HEK293 (cell line): ENCODE measurements around the gene ZNF543.

ENCODE experiments used
- CTCF ChIA-PET: fragments of 350-600 bp; formaldehyde crosslinking; extraction: SDS; loops from one replicate; lab custom pipeline; 2021; ENCODE audit warnings: antibody characterized with exemption; lab: Yijun Ruan, JAX
- POLR2A ChIA-PET: fragments of 300-600 bp; formaldehyde crosslinking; extraction: SDS; loops from one replicate; lab custom pipeline; 2020; ENCODE audit warnings: antibody characterized with exemption, inconsistent platforms; lab: Yijun Ruan, JAX
- H3K27ac ChIP-seq: fragments of 200-500 bp; sonication (Bioruptor generic); 2 replicates; pipeline ENCODE4 v1.5.1; 2014; ENCODE audit warnings: low read depth, low read length, control low read depth, inconsistent platforms; ENCODE audit errors: extremely low read depth
- H3K36me3 ChIP-seq, 2 experiments: fragments of 200-500 bp in 1 of 2; sonication (Bioruptor generic) in 1 of 2; 1 replicate in 1 of 2; 2 replicates in 1 of 2; pipeline ENCODE4 v1.5.1; 2014 to 2017; ENCODE audit warnings: inconsistent platforms in 2 of 2, low read length in 2 of 2; ENCODE audit not compliant: control insufficient read depth in 2 of 2, insufficient read depth in 1 of 2
- H3K4me1 ChIP-seq: fragments of 200-500 bp; sonication (Bioruptor generic); 2 replicates; pipeline ENCODE4 v1.5.1; 2014; ENCODE audit warnings: mild to moderate bottlenecking, low read length, inconsistent platforms; ENCODE audit not compliant: control insufficient read depth, insufficient read depth
- H3K4me3 ChIP-seq: 2 replicates; pipeline ENCODE4 v1.5.1; 2011; ENCODE audit warnings: low read depth, mild to moderate bottlenecking, control low read depth, low read length, moderate library complexity
- H3K9me3 ChIP-seq: fragments of 200-500 bp; sonication (Bioruptor generic); 2 replicates; pipeline ENCODE4 v1.5.1; 2014; ENCODE audit warnings: low read depth, low read length, inconsistent platforms; ENCODE audit not compliant: control insufficient read depth, insufficient read depth
- EGR2 ChIP-seq: fragments of 450-650 bp; formaldehyde crosslinking; IDR thresholded peaks from 2 replicates; pipeline ENCODE4 v1.5.1; 2016; ENCODE audit warnings: low read depth, missing biosample characterization, missing genetic modification characterization
- GLIS2 ChIP-seq: fragments of 450-650 bp; formaldehyde crosslinking; IDR thresholded peaks from 2 replicates; pipeline ENCODE4 v1.5.1; 2016; ENCODE audit warnings: missing biosample characterization, missing genetic modification characterization
- OSR2 ChIP-seq: fragments of 450-650 bp; formaldehyde crosslinking; IDR thresholded peaks from 2 replicates; pipeline ENCODE4 v1.5.1; 2016; ENCODE audit warnings: missing biosample characterization, missing genetic modification characterization
- PATZ1 ChIP-seq: fragments of 450-650 bp; formaldehyde crosslinking; IDR thresholded peaks from 2 replicates; pipeline ENCODE4 v1.5.1; 2016; ENCODE audit warnings: missing biosample characterization, missing genetic modification characterization
- PRDM6 ChIP-seq: fragments of 450-650 bp; formaldehyde crosslinking; IDR thresholded peaks from 2 replicates; pipeline ENCODE4 v1.5.1; 2017; ENCODE audit warnings: missing biosample characterization, missing genetic modification characterization
- SCRT2 ChIP-seq: fragments of 450-650 bp; formaldehyde crosslinking; IDR thresholded peaks from 2 replicates; pipeline ENCODE4 v1.5.1; 2016; ENCODE audit warnings: missing biosample characterization, missing genetic modification characterization
- SETDB1 ChIP-seq: IDR thresholded peaks from one replicate; pipeline ENCODE4 v1.6.1; 2017; ENCODE audit warnings: mild to moderate bottlenecking, low read length, moderate library complexity, mixed read lengths; ENCODE audit not compliant: insufficient read length
- ZBTB11 ChIP-seq: fragments of 450-650 bp; formaldehyde crosslinking; conservative IDR thresholded peaks from 2 replicates; pipeline ENCODE4 v1.5.1; 2016; ENCODE audit warnings: low read depth, missing biosample characterization, missing genetic modification characterization
- ZBTB48 ChIP-seq: fragments of 450-650 bp; formaldehyde crosslinking; IDR thresholded peaks from 2 replicates; pipeline ENCODE4 v1.5.1; 2016; ENCODE audit warnings: missing biosample characterization, missing genetic modification characterization
- ZNF133 ChIP-seq: fragments of 450-650 bp; formaldehyde crosslinking; IDR thresholded peaks from 2 replicates; pipeline ENCODE4 v1.5.1; 2016; ENCODE audit warnings: missing biosample characterization, missing genetic modification characterization
- ZNF19 ChIP-seq: fragments of 450-650 bp; formaldehyde crosslinking; IDR thresholded peaks from 2 replicates; pipeline ENCODE4; 2016; ENCODE audit warnings: missing biosample characterization, missing genetic modification characterization, low read depth
- ZNF214 ChIP-seq: fragments of 450-650 bp; formaldehyde crosslinking; IDR thresholded peaks from 2 replicates; pipeline ENCODE4 v1.5.1; 2017; ENCODE audit warnings: missing biosample characterization, mild to moderate bottlenecking, missing genetic modification characterization, borderline replicate concordance
- ZNF221 ChIP-seq: fragments of 450-650 bp; formaldehyde crosslinking; IDR thresholded peaks from 2 replicates; pipeline ENCODE4 v1.5.1; 2017; ENCODE audit warnings: missing biosample characterization, missing genetic modification characterization, borderline replicate concordance
- ZNF23 ChIP-seq: fragments of 450-650 bp; formaldehyde crosslinking; IDR thresholded peaks from 2 replicates; pipeline ENCODE4 v1.5.1; 2016; ENCODE audit warnings: missing biosample characterization, missing genetic modification characterization, borderline replicate concordance
- ZNF324 ChIP-seq: fragments of 450-650 bp; formaldehyde crosslinking; IDR thresholded peaks from 2 replicates; pipeline ENCODE4 v1.5.1; 2016; ENCODE audit warnings: missing biosample characterization, missing genetic modification characterization
- ZNF423 ChIP-seq: fragments of 450-650 bp; formaldehyde crosslinking; IDR thresholded peaks from 2 replicates; pipeline ENCODE4 v1.5.1; 2016; ENCODE audit warnings: missing biosample characterization, missing genetic modification characterization
- ZNF433 ChIP-seq: fragments of 450-650 bp; formaldehyde crosslinking; IDR thresholded peaks from 2 replicates; pipeline ENCODE4 v1.5.1; 2016; ENCODE audit warnings: missing biosample characterization, missing genetic modification characterization, low read depth
- ZNF521 ChIP-seq: fragments of 450-650 bp; formaldehyde crosslinking; IDR thresholded peaks from 2 replicates; pipeline ENCODE4 v1.5.1; 2017; ENCODE audit warnings: missing biosample characterization, mild to moderate bottlenecking, missing genetic modification characterization
- ZNF549 ChIP-seq: fragments of 450-650 bp; IDR thresholded peaks from 2 replicates; pipeline ENCODE4 v1.5.1; 2018; ENCODE audit warnings: missing biosample characterization, missing genetic modification characterization, mild to moderate bottlenecking, inconsistent platforms, moderate library complexity
- ZNF571 ChIP-seq: fragments of 450-650 bp; formaldehyde crosslinking; IDR thresholded peaks from 2 replicates; pipeline ENCODE4 v1.5.0; 2017; ENCODE audit warnings: missing biosample characterization, missing genetic modification characterization
- ZNF610 ChIP-seq: fragments of 450-650 bp; formaldehyde crosslinking; IDR thresholded peaks from 2 replicates; pipeline ENCODE4 v1.5.1; 2016; ENCODE audit warnings: missing biosample characterization, missing genetic modification characterization, borderline replicate concordance
- ZNF768 ChIP-seq: fragments of 450-650 bp; formaldehyde crosslinking; IDR thresholded peaks from 2 replicates; pipeline ENCODE4 v1.5.1; 2018; ENCODE audit warnings: missing biosample characterization, mild to moderate bottlenecking, missing genetic modification characterization
- ZNF777 ChIP-seq: fragments of 450-650 bp; formaldehyde crosslinking; IDR thresholded peaks from 2 replicates; pipeline ENCODE4 v1.5.1; 2017; ENCODE audit warnings: missing biosample characterization, missing genetic modification characterization, borderline replicate concordance

The ZNF543 gene

GRCh38 chr19:57357406-57357805, 37.1 kb downstream of the ZNF543 start:
- Histone ChIP-seq H3K4me3 (no peak overlapping the region), H3K36me3 (peaks cover 43 to 66% of the 10 kb centered on the region in 2 experiments), H3K4me1 (peaks cover 3% of the 10 kb centered on the region; the same call in 1 of the 2 replicates), H3K9me3 (no peaks in the 10 kb centered on the region), H3K27ac (no peak overlapping the region)
- TF ChIP-seq SETDB1 (peak; percentile 15), GLIS2 (tag by site-specific recombination) (no peak)
- ChIA-PET CTCF (no interaction called here), POLR2A (no interaction called here)

- Histone ChIP-seq H3K36me3 (peaks cover 30 to 50% of the 10 kb centered on the region in 2 experiments), H3K27ac (no peak overlapping the region), H3K4me3 (no peak overlapping the region), H3K9me3 (no peaks in the 10 kb centered on the region)
- TF ChIP-seq ZNF423 (tag by site-specific recombination) (no peak), ZNF133 (tag by site-specific recombination) (no peak), ZNF433 (tag by site-specific recombination) (no peak), ZBTB48 (tag by site-specific recombination) (no peak)
- TF ChIP-seq, all 188 proteins: peak for 0
- POLR2A ChIA-PET, result no interaction called here
- peaks cover 4% of the 10 kb centered on the region; the same call in 1 of the 2 replicates for H3K4me1 ChIP-seq
- CTCF ChIA-PET, result interaction anchor here (0.6 kb wide), 1 partner anchor 20 kb away, joined by 3 read pairs; no protein-coding TSS in a partner anchor
Observed at GRCh38 chr19:57359300-57359699, 39.0 kb downstream of the ZNF543 start.

- Histone ChIP-seq H3K4me1 (peaks cover 4% of the 10 kb centered on the region; the same call in 1 of the 2 replicates), H3K4me3 (peak overlapping the region; percentile 86), H3K36me3 (peaks cover 11 to 19% of the 10 kb centered on the region in 2 experiments), H3K27ac (peak overlapping the region; percentile 43; the same call in 1 of the 2 replicates), H3K9me3 (no peaks in the 10 kb centered on the region)
- CTCF ChIA-PET, result no interaction called here
- POLR2A ChIA-PET, result interaction anchor here (0.6 to 2.2 kb wide), 9 partner anchors 8 to 788 kb away, joined by 3 to 29 read pairs (median 4); partner anchors contain the start of genes ZNF304, ZNF329, ZNF548 and ZNF552
- no peak for TF ChIP-seq OSR2
- TF ChIP-seq ZNF610 (tag by site-specific recombination), result no peak
- no peak for TF ChIP-seq ZBTB11 (tag by site-specific recombination)
- no peak for TF ChIP-seq ZNF324 (tag by site-specific recombination)
- no peak for TF ChIP-seq EGR2 (tag by site-specific recombination)
- TF ChIP-seq ZNF571, result no peak
- TF ChIP-seq ZNF214 (tag by site-specific recombination), result no peak
- TF ChIP-seq ZBTB48 (tag by site-specific recombination), result no peak
- no peak for TF ChIP-seq ZNF549 (tag by site-specific recombination)
- no peak for TF ChIP-seq ZNF23
- TF ChIP-seq SCRT2 (tag by site-specific recombination), result no peak
- no peak for TF ChIP-seq ZNF521 (tag by site-specific recombination)
- no peak for TF ChIP-seq ZNF221
- no peak for TF ChIP-seq ZNF777 (tag by site-specific recombination)
- TF ChIP-seq PATZ1 (tag by site-specific recombination), result no peak
- TF ChIP-seq ZNF19 (tag by site-specific recombination), result no peak
- no peak for TF ChIP-seq PRDM6 (tag by site-specific recombination)
- TF ChIP-seq ZNF768 (tag by site-specific recombination), result no peak
Observed at GRCh38 chr19:57362419-57362818, 42.1 kb downstream of the ZNF543 start.
